Activated CD4-positive, CD25-positive, alpha-beta regulatory T cell treated with anti-CD3 and anti-CD28 coated beads, Interleukin-2, amount 50 U/mL, for 72 hours (primary cell): ENCODE results near the gene ASIC2.

Experiments
- DNase-seq: peaks from one replicate; pipeline ENCODE4 v3.0.0; 2021

Gene ASIC2

GRCh38 chr17:33287096-33287725 lies 5.9 kb downstream of the ASIC2 start:
- no peak for DNase-seq

DNA sequence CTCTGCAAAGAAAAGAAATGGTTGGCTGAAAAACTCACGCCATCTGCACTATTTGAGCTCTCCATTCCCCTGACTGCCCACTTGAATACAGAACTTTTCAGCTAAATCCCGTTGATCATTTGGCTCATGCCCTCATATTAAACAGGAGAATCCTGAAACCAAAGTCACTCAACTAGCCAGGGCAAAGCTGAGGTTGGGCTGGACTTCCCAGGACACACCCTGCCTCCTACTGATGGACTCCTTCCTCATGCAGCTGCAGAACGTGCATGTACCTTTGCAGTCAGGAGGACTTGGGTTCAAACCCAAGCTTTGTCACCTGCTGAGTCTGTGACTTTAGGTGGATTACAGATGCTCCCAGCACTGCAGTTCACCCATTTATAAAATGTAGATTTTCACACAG lies 7.7 kb downstream of the ASIC2 start:
- DNase-seq = no peak

DNA sequence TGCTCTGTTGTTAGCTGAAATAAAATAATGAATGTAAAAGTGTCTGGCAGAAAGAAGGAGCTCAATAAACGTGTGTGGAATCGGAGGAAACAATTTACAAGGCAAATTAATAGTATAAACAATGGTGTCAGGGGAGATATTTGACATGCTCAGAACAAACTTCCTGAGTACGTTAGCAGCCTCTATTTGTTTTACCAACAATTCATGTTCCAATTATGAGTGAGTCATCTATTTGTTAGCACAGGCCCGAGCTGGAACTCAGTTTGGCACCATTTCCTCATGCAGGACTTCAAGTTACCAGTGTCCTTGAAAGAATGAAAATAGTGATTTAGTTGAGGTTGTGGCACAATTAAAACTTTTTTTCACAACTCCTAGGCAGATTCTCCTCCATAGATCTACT lies 9.1 kb downstream of the ASIC2 start:
- DNase-seq = no peak

DNA sequence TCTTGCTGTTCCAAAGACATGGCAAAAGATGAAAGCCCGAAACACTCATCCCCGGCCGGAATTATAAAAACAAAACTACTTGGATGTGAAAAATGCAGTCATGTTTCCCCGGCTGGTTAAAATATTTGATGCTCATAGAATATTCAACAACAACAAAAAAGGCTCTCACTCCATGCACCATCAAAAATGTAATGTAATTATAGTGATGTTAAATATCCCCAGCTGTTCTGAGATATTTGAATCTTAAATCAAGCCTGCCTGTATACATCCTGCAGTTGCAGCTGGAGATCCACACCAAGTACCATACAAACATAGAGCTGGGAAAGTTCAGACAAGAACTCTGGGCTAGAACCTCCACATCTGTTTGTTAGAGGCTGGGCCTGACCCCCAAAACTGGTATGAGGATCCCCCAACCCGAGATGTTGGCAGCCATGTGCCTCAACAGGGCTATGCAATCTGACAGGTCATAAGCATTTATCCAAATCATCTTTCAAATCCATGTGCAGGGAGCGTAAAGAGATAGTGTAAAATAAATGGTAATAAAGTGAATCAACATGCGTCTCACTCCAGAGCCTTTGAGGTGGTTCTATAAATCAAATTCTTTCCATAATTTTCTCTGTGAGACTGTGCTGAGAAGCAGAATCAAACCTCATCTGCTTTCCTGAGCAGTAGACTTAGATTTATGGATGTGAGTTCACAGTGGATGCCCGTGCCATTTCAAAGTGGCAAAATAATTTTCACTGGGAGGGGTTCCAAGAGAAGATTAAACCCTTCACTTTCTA lies 12.7 kb downstream of the ASIC2 start:
- DNase-seq = no peak

DNA sequence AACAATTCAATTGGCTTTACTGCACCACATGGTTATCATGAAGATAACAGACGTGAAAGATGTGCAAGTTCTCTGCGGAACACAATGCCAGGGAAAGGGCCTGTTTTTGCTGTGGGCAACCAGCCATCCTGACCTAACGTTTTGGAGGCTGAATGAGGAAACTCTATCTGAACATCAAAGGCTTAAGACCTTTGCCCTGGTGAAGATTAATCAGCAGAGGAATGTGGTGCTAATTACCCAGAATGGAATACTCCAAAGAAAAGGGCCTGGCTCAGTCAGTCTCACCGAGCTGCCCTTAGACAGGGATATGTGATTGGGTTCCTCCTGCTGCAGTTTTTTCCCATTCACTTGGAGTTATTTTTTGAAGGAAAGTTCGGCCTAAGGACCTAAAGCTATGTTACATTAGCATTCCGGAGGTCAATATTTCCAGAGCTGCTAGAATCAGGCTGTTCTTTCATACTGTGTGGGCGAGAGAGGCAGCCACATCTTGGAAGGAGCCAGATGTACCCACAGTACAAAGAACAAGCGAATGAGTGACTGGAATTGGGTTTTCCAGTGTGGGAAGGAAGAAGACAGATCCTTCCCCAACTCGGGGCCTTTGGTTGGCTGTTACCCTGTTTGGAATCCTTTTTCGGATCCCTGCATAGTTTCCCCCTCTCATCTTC lies 15.5 kb downstream of the ASIC2 start:
- DNase-seq = no peak

GRCh38 chr17:33273743-33274410 lies 19.2 kb downstream of the ASIC2 start:
- no peak for DNase-seq

- no peak for DNase-seq
Measured at GRCh38 chr17:33273271-33273670, 19.8 kb downstream of the ASIC2 start.

GRCh38 chr17:33272438-33272837 lies 20.7 kb downstream of the ASIC2 start:
- DNase-seq = no peak

- no peak for DNase-seq
Measured at GRCh38 chr17:33269337-33270060, 23.6 kb downstream of the ASIC2 start.

DNA sequence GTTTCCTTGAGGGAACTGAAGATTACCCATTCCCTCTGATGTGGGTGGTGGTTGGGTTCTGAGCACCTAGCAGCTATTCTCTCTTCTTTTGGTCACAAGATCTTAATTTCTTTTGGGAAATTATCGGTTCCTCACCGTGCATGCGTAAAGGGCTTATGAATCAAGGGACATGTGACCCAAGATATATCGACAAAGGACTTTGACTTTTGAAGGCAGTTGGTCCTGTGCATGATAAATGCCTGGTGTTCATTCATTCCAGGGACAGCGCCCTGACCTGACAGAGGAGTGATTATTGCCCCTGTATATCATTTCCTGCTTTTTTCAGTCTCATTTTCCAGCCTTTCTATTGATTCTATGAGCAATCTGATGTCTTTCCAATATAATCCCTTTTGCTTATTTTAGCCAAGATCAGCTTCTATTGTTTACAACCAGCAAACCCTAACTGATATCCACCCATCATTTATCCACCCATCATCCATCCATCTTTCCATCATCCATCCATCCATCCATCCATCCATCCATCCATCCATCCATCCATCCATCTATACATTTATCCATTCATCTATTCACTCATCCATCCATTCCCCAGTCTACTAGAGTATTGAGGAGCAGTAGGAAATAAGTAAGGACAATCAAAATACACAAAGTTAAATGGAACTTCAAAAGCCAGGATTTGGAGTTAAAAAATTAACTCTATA lies 25.1 kb downstream of the ASIC2 start:
- no peak for DNase-seq

DNA sequence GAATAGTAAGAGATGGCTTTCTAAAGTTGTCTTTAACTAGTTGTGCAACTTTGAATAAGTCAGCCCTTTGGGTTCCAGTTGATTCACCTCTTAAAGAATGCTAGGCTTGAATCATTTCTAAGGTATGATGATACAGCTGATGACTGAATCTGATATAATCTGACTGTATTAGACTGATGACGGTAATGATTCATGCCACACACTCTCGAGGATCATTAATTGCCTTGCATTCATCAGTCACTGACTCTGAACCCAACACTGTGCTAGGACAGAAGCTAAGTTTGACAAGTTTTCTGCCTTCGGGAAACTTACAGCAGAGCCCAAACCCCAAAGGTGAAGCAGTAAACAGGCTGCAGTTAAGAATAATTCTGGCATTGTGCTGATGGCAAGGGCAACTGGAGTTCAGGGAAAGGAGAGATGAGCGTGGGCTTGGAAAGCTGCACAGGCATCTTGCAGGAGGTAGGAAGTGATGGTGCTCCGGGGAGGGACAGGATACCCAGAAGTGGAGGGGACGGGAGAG lies 25.8 kb downstream of the ASIC2 start:
- no peak for DNase-seq

DNA sequence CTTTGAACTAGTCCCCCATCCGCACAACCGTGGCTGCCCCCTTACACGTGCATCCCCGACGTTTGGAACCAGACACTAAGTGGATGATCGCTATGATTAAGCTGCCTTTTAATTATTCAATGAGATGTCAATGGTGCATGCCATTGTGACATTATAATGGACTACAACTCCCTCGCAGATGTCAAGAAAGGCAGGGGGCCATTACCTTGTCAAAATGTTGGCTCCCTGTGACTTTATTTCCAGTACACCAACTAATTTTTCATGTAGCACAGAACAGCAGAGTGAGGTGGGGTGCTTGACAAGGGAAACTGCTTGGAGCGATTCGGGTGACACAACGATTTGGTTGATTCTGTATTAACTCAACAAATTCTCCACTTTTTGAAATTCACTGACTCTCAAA lies 26.5 kb downstream of the ASIC2 start:
- no peak for DNase-seq

DNA sequence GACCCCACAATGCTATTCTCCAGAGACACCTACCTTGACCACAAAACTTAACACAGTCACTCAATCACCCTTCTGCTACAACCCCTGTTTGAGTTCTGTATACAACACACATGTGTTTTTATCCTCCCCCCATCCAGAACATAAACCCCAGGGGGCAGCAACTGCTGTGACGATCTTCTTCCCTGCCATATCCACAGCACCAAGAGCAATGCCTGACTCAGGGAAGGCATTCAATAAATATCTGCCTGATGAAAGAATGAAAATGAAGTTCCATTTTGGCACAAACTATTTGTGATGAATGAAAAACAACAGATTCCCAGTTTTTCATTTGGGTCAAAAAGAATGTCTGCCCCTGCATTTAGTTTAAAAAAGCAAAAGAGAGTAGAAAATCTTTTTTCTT lies 27.0 kb downstream of the ASIC2 start:
- no peak for DNase-seq

GRCh38 chr17:33263396-33263795 lies 29.7 kb downstream of the ASIC2 start:
- no peak for DNase-seq

DNA sequence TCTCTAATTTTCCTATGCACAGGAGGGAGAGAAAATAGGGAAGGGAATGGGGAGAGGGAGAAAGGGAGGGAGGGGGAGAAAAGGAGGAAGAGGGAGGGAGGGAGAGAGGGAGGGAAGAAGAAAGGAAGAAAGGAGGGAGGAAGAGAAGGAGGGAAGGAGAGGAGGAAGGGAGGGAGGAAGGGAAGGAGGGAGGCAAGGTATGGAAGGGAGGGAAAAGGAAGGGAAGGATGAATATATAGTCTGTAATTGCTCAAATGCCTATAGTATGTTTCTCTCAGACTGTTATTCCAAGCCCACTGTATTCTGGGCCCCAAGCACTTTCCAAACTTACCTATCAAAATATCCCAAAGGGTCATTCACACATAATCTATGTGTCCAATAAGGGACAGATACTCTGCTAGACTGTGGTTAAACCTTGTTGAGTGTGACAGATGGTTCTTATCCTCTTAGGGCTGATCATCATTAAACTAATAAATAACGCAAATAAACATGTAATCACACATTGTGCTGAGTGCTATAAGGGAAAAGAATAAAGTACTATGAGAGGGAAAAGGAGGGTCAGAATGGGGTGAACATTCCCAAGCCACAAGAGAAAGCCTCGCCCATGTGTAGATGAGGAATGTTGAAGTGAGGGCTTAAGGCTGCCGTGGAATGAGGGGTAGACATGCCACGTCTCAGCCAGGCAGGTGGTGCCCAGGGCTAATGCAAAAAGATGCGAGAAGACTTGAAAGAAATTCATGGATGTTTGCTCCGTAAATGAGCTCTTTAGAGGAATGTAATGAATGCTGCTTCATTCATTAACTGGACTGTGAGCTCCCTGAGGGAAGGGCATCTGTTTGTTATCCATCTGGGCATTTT lies 30.6 kb downstream of the ASIC2 start:
- no peak for DNase-seq

DNA sequence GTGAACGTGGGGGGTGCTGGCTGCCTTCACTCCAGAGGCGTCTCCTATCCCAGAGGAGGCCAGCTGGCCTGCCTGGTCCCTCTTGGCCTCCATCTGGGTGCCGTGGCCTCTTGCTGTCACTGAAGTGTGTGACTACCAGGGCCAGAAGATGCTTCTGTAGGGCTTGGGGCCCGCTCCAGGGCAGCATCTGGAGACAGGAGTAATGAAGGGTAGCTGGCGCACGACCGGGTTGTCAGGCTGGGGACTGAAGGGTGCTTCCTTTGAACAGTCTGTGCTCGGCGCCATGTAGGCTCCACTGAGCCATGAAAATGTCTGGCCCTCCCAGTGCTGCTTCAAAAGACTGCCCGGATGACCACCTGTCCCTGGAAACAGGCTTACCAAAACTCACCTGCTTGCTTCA lies 31.3 kb downstream of the ASIC2 start:
- DNase-seq = no peak

DNA sequence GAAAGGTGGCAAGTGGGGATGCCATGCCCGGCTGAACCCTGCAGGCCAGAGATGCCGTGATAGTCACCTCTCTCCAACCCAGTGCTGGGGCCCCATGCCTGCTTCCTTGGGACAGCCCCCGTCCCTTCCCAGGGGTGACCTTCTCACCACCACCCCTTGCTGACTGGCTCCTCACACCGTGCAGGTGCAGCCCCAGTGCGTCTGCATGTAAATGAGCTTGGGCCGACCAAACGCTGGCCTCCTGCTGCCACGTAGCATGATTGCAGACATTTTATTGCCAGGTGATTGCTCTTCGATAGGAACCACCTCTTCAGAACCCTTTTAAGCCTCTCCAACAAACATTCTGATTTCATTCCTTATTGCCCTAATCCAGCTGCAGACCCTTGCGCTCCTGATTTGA lies 32.5 kb downstream of the ASIC2 start:
- DNase-seq = no peak

- DNase-seq = no peak
Measured at GRCh38 chr17:33258296-33258695, 34.8 kb downstream of the ASIC2 start.

- no peak for DNase-seq
Measured at GRCh38 chr17:33245183-33245582, 47.9 kb downstream of the ASIC2 start.

GRCh38 chr17:33243732-33244131 lies 49.4 kb downstream of the ASIC2 start:
- DNase-seq = no peak
